Measurements from ENCODE around the gene STX2. TPM values are rescaled to one million over a fixed set of nuclear protein-coding genes. Genes with fewer than 3 reads are reported as not detected.

The STX2 gene
- total and polyA plus RNA-seq, 8 donors, result 18.1 to 36.9 (median 30.8) TPM

- intact Hi-C loops (cut with DNase I), result no loop called here
- ATAC-seq, result peak; percentile 30
- peak overlapping the region; percentile 70 to 90 for H3K4me3 ChIP-seq
- H3K27ac ChIP-seq, result peak overlapping the region; percentile 85 to 87
- peaks cover 15 to 32% of the 10 kb centered on the region in 2 donors for H3K4me1 ChIP-seq
- H3K27me3 ChIP-seq, result no peaks in the 10 kb centered on the region
- no peaks in the 10 kb centered on the region for H3K9me3 ChIP-seq
- peaks cover 0 to 45% of the 10 kb centered on the region in 2 donors for H3K36me3 ChIP-seq
- TF ChIP-seq CTCF (IDR thresholded peaks at IDR 0.05), result no peak
- DNase-seq, result peak in 2 of 4 donors; percentile 34 to 88
These were observed 33.4 kb upstream of the STX2 start for GRCh38 chr12:130872179-130873096.

- H3K4me1 ChIP-seq, result peaks cover 15 to 32% of the 10 kb centered on the region in 2 donors
- TF ChIP-seq CTCF (IDR thresholded peaks at IDR 0.05), result no peak
- H3K9me3 ChIP-seq, result no peaks in the 10 kb centered on the region
- H3K27ac ChIP-seq, result peak within 1 kb of the TSS; percentile 85 to 87
- intact Hi-C loops (cut with DNase I), result no loop called here
- peaks cover 0 to 36% of the 10 kb centered on the region in 2 donors for H3K36me3 ChIP-seq
- peak; percentile 89 to 97 (median 95) for DNase-seq
- no peaks in the 10 kb centered on the region for H3K27me3 ChIP-seq
- ATAC-seq, result peak; percentile 88
- H3K4me3 ChIP-seq, result peak within 1 kb of the TSS; percentile 70 to 90
These were observed 32.5 kb upstream of the STX2 start, which contains the start of gene RAN for GRCh38 chr12:130871286-130872178. TSS of gene RAN (plus strand) at chr12:130872066. CDS start at chr12:130872594, 528 bp downstream.

- ATAC-seq (peak; percentile 64), DNase-seq (peak in 3 of 4 donors; percentile 35 to 80 (median 60))
- Histone ChIP-seq H3K27me3 (no peaks in the 10 kb centered on the region), H3K27ac (peak overlapping the region; percentile 83 to 87), H3K4me3 (peak overlapping the region; percentile 53 to 90), H3K4me1 (peaks cover 15 to 32% of the 10 kb centered on the region in 2 donors), H3K9me3 (no peaks in the 10 kb centered on the region), H3K36me3 (peaks cover 0 to 28% of the 10 kb centered on the region in 2 donors)
- peak; percentile 23 to 66 for TF ChIP-seq CTCF (IDR thresholded peaks at IDR 0.05)
- intact Hi-C loops (cut with DNase I), result no loop called here
These were observed 31.6 kb upstream of the STX2 start for GRCh38 chr12:130870442-130871285.

GRCh38 chr12:130868412-130868811, 29.4 kb upstream of the STX2 start:
- intact Hi-C loops (cut with DNase I), result no loop called here
- no peak for ATAC-seq

More at GRCh38 chr12:130868412-130868811, 29.4 kb upstream of the STX2 start:
- H3K27ac ChIP-seq, result no peak overlapping the region
- H3K36me3 ChIP-seq, result peaks cover 0 to 5% of the 10 kb centered on the region in 2 donors
- no peak overlapping the region for H3K4me3 ChIP-seq
- H3K27me3 ChIP-seq, result no peaks in the 10 kb centered on the region
- no peak for DNase-seq
- H3K4me1 ChIP-seq, result peaks cover 11 to 17% of the 10 kb centered on the region in 2 donors
- no peak for TF ChIP-seq CTCF (IDR thresholded peaks at IDR 0.05)
- no peaks in the 10 kb centered on the region for H3K9me3 ChIP-seq
